Measurements from ENCODE around the gene ATF7IP2. TPM values are rescaled to one million over a fixed set of nuclear protein-coding genes. Genes with fewer than 3 reads are reported as not detected.
"Not testable (repeated sequence)": the region's sequence is repeated elsewhere in the genome, so short reads cannot be mapped to it uniquely, and the experiment has no call there.

The ATF7IP2 gene
- polyA plus RNA-seq, 2 donors: 4.9 to 6.4 TPM

DNA sequence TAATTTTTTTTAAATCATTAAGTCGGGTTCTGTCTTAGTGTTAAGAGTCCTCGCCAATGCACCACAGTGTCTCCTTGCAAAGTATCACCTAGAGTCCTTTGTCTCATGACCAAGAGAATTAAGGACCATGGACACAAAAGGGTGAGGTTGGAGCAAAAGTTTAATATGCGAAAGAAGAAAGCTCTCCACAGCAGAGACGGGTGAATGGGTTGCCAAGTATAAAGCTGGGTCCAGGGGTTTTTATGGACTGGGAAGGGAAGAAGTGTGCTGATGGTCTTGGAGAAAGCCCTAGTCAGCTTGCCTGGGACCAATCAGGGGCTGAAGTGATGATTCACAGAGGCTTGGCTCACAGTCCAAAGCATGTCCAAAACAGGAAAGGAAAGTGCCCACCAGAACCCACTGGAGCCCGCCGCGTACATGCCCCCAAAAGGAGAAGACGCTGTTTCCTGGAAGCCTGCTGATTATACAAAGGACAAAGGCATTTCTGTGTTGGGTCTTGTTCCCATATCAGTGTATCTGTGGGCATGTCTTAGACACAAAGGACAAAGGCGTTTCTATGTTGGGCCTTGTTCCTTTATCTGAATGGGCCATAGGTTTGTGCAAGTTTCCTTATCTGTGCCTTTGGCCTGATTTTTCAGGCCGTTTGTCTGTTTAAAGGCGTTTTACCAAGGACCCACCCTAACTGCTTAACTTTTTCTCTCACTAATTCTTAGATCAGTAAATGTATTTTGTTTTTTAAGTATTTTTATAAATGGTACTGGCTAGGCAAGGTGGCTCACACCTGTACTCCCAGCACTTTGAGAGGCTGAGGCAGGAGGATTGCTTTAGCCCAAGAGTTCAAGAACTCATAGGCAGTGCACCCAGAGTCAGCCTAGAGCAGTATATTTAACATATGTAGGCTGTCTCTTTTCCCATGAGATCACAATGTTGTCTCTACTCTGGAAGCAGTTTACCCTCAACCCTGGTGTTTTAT lies 28.7 kb upstream of the ATF7IP2 start:
- peaks cover 2% of the 10 kb centered on the region in 2 donors for H3K9me3 ChIP-seq (ENCODE audit: control insufficient read depth in 2 of 2, insufficient read depth in 1 of 2, low read depth in 1 of 2, low read length in 1 of 2)
- H3K36me3 ChIP-seq (ENCODE audit: control insufficient read depth in 2 of 2, insufficient read depth in 2 of 2, low read length in 1 of 2): no peaks in the 10 kb centered on the region
- 81 to 83% methylated on average over 11 of the region's 11 CpGs for WGBS, 2 donors
- no peaks in the 10 kb centered on the region for H3K27me3 ChIP-seq (ENCODE audit: control insufficient read depth in 1 of 2, insufficient read depth in 2 of 2, low read length in 2 of 2)
- H3K27ac ChIP-seq (ENCODE audit: low read depth in 2 of 2, low read length in 1 of 2): no peak overlapping the region
- no peaks in the 10 kb centered on the region for H3K4me1 ChIP-seq (ENCODE audit: control insufficient read depth in 2 of 2, insufficient read depth in 2 of 2, low read length in 1 of 2)
- H3K4me3 ChIP-seq (ENCODE audit: low read depth in 1 of 2, low read length in 2 of 2): no peak overlapping the region

GRCh38 chr16:10361747-10362076 lies 24.1 kb upstream of the ATF7IP2 start:
- not testable (repeated sequence) for H3K4me3 ChIP-seq (ENCODE audit: low read depth in 1 of 2, low read length in 2 of 2); H3K9me3 ChIP-seq (ENCODE audit: control insufficient read depth in 2 of 2, insufficient read depth in 1 of 2, low read depth in 1 of 2, low read length in 1 of 2); H3K36me3 ChIP-seq (ENCODE audit: control insufficient read depth in 2 of 2, insufficient read depth in 2 of 2, low read length in 1 of 2); H3K27ac ChIP-seq (ENCODE audit: low read depth in 2 of 2, low read length in 1 of 2); H3K4me1 ChIP-seq (ENCODE audit: control insufficient read depth in 2 of 2, insufficient read depth in 2 of 2, low read length in 1 of 2); H3K27me3 ChIP-seq (ENCODE audit: control insufficient read depth in 1 of 2, insufficient read depth in 2 of 2, low read length in 2 of 2)
- WGBS, 2 donors: 93 to 94% methylated on average over 8 of the region's 8 CpGs

DNA sequence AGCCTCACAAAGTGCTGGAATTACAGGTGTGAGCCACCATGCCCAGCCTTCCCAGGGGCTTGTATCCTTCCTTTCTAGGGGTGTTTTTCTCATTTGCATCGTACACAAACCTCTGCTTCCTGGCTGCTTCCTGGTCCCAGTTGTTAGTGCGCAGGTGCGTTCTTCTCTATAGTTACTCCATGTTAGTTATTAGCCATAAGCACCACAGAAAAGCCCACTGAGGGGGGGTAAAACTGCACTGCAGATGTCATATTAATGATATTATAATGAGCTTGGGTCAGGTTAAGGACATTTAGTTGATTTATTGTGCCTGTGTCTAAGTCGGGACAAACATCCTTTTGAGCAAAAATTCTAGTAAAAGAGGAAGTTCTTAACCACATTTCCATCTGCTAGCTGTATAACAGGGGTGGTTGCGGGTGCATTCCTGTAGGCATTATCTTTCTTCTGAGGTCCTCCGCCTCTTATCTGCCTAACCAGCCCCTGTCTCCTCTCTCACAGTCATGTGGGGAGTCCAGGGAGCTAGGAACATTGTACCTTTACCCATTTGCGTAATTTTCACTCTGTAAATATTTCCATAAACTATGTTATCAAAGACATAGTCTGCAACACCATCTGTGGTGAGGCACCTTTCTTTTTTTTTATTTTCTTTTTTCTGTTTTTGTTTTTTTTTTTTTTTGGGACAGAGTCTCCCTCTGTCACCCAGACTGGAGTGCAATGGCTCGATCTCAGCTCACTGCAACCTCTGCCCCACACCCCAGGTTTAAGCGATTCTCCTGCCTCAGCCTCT lies 23.6 kb upstream of the ATF7IP2 start:
- no peak overlapping the region for H3K27ac ChIP-seq (ENCODE audit: low read depth in 2 of 2, low read length in 1 of 2)
- H3K36me3 ChIP-seq (ENCODE audit: control insufficient read depth in 2 of 2, insufficient read depth in 2 of 2, low read length in 1 of 2): no peaks in the 10 kb centered on the region
- H3K4me1 ChIP-seq (ENCODE audit: control insufficient read depth in 2 of 2, insufficient read depth in 2 of 2, low read length in 1 of 2): no peaks in the 10 kb centered on the region
- 64 to 66% methylated on average over 9 of the region's 9 CpGs for WGBS, 2 donors
- H3K27me3 ChIP-seq (ENCODE audit: control insufficient read depth in 1 of 2, insufficient read depth in 2 of 2, low read length in 2 of 2): no peaks in the 10 kb centered on the region
- H3K4me3 ChIP-seq (ENCODE audit: low read depth in 1 of 2, low read length in 2 of 2): no peak overlapping the region
- no peaks in the 10 kb centered on the region for H3K9me3 ChIP-seq (ENCODE audit: control insufficient read depth in 2 of 2, insufficient read depth in 1 of 2, low read depth in 1 of 2, low read length in 1 of 2)

DNA sequence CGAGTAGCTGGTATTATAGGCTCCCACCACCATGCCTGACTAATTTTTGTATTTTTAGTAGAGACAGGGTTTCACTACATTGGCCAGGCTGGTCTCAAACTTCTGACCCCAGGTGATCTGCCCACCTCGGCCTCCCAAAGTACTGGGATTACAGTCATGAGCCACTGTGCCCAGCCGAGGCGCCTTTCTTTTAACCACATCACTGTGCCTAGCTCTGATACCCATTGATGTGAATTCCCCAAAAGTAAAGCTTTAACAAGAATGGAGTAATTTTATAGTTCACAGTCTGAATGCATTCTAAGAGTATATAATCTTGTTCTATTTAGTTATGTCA lies 23.0 kb upstream of the ATF7IP2 start:
- not testable (repeated sequence) for H3K4me1 ChIP-seq (ENCODE audit: control insufficient read depth in 2 of 2, insufficient read depth in 2 of 2, low read length in 1 of 2); H3K36me3 ChIP-seq (ENCODE audit: control insufficient read depth in 2 of 2, insufficient read depth in 2 of 2, low read length in 1 of 2); H3K27me3 ChIP-seq (ENCODE audit: control insufficient read depth in 1 of 2, insufficient read depth in 2 of 2, low read length in 2 of 2); H3K4me3 ChIP-seq (ENCODE audit: low read depth in 1 of 2, low read length in 2 of 2); H3K9me3 ChIP-seq (ENCODE audit: control insufficient read depth in 2 of 2, insufficient read depth in 1 of 2, low read depth in 1 of 2, low read length in 1 of 2); H3K27ac ChIP-seq (ENCODE audit: low read depth in 2 of 2, low read length in 1 of 2)
- 69 to 85% methylated on average over 4 of the region's 4 CpGs for WGBS, 2 donors

DNA sequence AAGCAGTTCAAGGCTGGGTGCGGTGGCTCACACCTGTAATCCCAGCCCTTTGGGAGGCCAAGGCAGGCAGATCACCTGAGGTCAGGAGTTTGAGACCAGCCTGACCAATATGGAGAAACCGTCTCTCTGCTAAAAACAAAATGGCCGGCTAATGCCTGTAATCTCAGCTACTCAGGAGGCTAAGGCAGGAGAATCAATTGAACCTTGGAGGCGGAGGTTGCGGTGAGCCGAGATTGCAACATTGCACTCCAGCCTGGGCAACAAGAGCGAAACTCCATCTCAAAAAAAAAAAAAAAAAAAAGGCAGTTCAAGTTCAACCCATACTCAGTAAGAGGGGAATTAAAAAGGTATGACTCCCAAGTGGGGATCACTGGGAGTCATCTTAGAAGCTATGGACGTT lies 19.2 kb upstream of the ATF7IP2 start:
- H3K9me3 ChIP-seq (ENCODE audit: control insufficient read depth in 2 of 2, insufficient read depth in 1 of 2, low read depth in 1 of 2, low read length in 1 of 2); H3K27me3 ChIP-seq (ENCODE audit: control insufficient read depth in 1 of 2, insufficient read depth in 2 of 2, low read length in 2 of 2); H3K36me3 ChIP-seq (ENCODE audit: control insufficient read depth in 2 of 2, insufficient read depth in 2 of 2, low read length in 1 of 2); H3K27ac ChIP-seq (ENCODE audit: low read depth in 2 of 2, low read length in 1 of 2); H3K4me3 ChIP-seq (ENCODE audit: low read depth in 1 of 2, low read length in 2 of 2); H3K4me1 ChIP-seq (ENCODE audit: control insufficient read depth in 2 of 2, insufficient read depth in 2 of 2, low read length in 1 of 2): not testable (repeated sequence)
- WGBS, 2 donors: 95 to 97% methylated on average over 8 of the region's 8 CpGs

GRCh38 chr16:10367616-10368188 lies 18.2 kb upstream of the ATF7IP2 start:
- WGBS, 2 donors: 82 to 86% methylated on average over 5 of the region's 5 CpGs

GRCh38 chr16:10368969-10369551 lies 16.8 kb upstream of the ATF7IP2 start:
- 53 to 56% methylated on average over 2 of the region's 2 CpGs for WGBS, 2 donors
- Histone ChIP-seq H3K36me3 (ENCODE audit: control insufficient read depth in 2 of 2, insufficient read depth in 2 of 2, low read length in 1 of 2) (no peaks in the 10 kb centered on the region), H3K4me3 (ENCODE audit: low read depth in 1 of 2, low read length in 2 of 2) (no peak overlapping the region), H3K9me3 (ENCODE audit: control insufficient read depth in 2 of 2, insufficient read depth in 1 of 2, low read depth in 1 of 2, low read length in 1 of 2) (no peaks in the 10 kb centered on the region), H3K27ac (ENCODE audit: low read depth in 2 of 2, low read length in 1 of 2) (no peak overlapping the region), H3K4me1 (ENCODE audit: control insufficient read depth in 2 of 2, insufficient read depth in 2 of 2, low read length in 1 of 2) (no peaks in the 10 kb centered on the region), H3K27me3 (ENCODE audit: control insufficient read depth in 1 of 2, insufficient read depth in 2 of 2, low read length in 2 of 2) (no peaks in the 10 kb centered on the region)

More at GRCh38 chr16:10367616-10368188, 18.2 kb upstream of the ATF7IP2 start:
- Histone ChIP-seq H3K4me3 (ENCODE audit: low read depth in 1 of 2, low read length in 2 of 2) (no peak overlapping the region), H3K9me3 (ENCODE audit: control insufficient read depth in 2 of 2, insufficient read depth in 1 of 2, low read depth in 1 of 2, low read length in 1 of 2) (no peaks in the 10 kb centered on the region), H3K4me1 (ENCODE audit: control insufficient read depth in 2 of 2, insufficient read depth in 2 of 2, low read length in 1 of 2) (no peaks in the 10 kb centered on the region), H3K27ac (ENCODE audit: low read depth in 2 of 2, low read length in 1 of 2) (no peak overlapping the region), H3K36me3 (ENCODE audit: control insufficient read depth in 2 of 2, insufficient read depth in 2 of 2, low read length in 1 of 2) (no peaks in the 10 kb centered on the region), H3K27me3 (ENCODE audit: control insufficient read depth in 1 of 2, insufficient read depth in 2 of 2, low read length in 2 of 2) (no peaks in the 10 kb centered on the region)

GRCh38 chr16:10370096-10370726 lies 15.7 kb upstream of the ATF7IP2 start:
- no peak overlapping the region for H3K4me3 ChIP-seq (ENCODE audit: low read depth in 1 of 2, low read length in 2 of 2)
- no peaks in the 10 kb centered on the region for H3K4me1 ChIP-seq (ENCODE audit: control insufficient read depth in 2 of 2, insufficient read depth in 2 of 2, low read length in 1 of 2)
- 51 to 56% methylated on average over 4 of the region's 4 CpGs for WGBS, 2 donors
- no peaks in the 10 kb centered on the region for H3K27me3 ChIP-seq (ENCODE audit: control insufficient read depth in 1 of 2, insufficient read depth in 2 of 2, low read length in 2 of 2)
- H3K36me3 ChIP-seq (ENCODE audit: control insufficient read depth in 2 of 2, insufficient read depth in 2 of 2, low read length in 1 of 2): no peaks in the 10 kb centered on the region
- H3K27ac ChIP-seq (ENCODE audit: low read depth in 2 of 2, low read length in 1 of 2): no peak overlapping the region
- no peaks in the 10 kb centered on the region for H3K9me3 ChIP-seq (ENCODE audit: control insufficient read depth in 2 of 2, insufficient read depth in 1 of 2, low read depth in 1 of 2, low read length in 1 of 2)

DNA sequence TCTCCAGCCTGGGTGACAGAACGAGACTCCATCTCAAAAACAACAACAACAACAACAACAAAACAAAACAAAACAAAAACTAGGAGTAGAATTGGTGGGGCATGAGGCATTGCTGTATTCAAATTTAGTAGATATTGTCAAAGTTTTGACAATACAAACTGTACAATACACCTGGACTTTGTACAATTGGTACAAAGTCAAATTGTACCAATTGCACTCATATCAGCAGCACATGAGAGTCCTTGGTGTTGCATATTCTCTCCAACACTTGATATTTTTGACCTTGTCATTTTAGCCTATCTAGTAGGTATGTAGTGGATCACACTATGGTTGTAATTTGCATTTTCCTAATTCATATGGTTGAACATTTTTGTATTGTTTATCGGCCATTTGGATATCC lies 14.3 kb upstream of the ATF7IP2 start:
- H3K9me3 ChIP-seq (ENCODE audit: control insufficient read depth in 2 of 2, insufficient read depth in 1 of 2, low read depth in 1 of 2, low read length in 1 of 2): no peaks in the 10 kb centered on the region
- WGBS, 2 donors: 74 to 81% methylated on average over 2 of the region's 2 CpGs
- no peak overlapping the region for H3K4me3 ChIP-seq (ENCODE audit: low read depth in 1 of 2, low read length in 2 of 2)
- no peaks in the 10 kb centered on the region for H3K27me3 ChIP-seq (ENCODE audit: control insufficient read depth in 1 of 2, insufficient read depth in 2 of 2, low read length in 2 of 2)
- H3K4me1 ChIP-seq (ENCODE audit: control insufficient read depth in 2 of 2, insufficient read depth in 2 of 2, low read length in 1 of 2): no peaks in the 10 kb centered on the region
- no peak overlapping the region for H3K27ac ChIP-seq (ENCODE audit: low read depth in 2 of 2, low read length in 1 of 2)
- H3K36me3 ChIP-seq (ENCODE audit: control insufficient read depth in 2 of 2, insufficient read depth in 2 of 2, low read length in 1 of 2): no peaks in the 10 kb centered on the region
